T47D (cell line): ENCODE results near the gene RANGAP1.
A peak's percentile ranks its signal among the peaks of the same experiment; 100 is the strongest.

Experiments
- DNase-seq, 2 experiments: peaks; one replicate each; pipeline versions ENCODE4 v3.0.0 to v3.0.0-alpha.2; 2011 to 2012; ENCODE audit warnings: low read depth in 1 of 2, low spot score in 1 of 2
- JUND ChIP-seq: IDR thresholded peaks from 2 replicates; pipeline ENCODE4 v1.6.1; 2012; ENCODE audit warnings: low read depth
- in situ Hi-C: cut with HindIII; loops from 2 replicates; pipeline ENCODE4 v1.10.0; 2016; ENCODE audit warnings: low sequenced_read_pairs, low pct_unique_long_range_greater_than_20kb

Gene RANGAP1, protein sequence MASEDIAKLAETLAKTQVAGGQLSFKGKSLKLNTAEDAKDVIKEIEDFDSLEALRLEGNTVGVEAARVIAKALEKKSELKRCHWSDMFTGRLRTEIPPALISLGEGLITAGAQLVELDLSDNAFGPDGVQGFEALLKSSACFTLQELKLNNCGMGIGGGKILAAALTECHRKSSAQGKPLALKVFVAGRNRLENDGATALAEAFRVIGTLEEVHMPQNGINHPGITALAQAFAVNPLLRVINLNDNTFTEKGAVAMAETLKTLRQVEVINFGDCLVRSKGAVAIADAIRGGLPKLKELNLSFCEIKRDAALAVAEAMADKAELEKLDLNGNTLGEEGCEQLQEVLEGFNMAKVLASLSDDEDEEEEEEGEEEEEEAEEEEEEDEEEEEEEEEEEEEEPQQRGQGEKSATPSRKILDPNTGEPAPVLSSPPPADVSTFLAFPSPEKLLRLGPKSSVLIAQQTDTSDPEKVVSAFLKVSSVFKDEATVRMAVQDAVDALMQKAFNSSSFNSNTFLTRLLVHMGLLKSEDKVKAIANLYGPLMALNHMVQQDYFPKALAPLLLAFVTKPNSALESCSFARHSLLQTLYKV

DNA sequence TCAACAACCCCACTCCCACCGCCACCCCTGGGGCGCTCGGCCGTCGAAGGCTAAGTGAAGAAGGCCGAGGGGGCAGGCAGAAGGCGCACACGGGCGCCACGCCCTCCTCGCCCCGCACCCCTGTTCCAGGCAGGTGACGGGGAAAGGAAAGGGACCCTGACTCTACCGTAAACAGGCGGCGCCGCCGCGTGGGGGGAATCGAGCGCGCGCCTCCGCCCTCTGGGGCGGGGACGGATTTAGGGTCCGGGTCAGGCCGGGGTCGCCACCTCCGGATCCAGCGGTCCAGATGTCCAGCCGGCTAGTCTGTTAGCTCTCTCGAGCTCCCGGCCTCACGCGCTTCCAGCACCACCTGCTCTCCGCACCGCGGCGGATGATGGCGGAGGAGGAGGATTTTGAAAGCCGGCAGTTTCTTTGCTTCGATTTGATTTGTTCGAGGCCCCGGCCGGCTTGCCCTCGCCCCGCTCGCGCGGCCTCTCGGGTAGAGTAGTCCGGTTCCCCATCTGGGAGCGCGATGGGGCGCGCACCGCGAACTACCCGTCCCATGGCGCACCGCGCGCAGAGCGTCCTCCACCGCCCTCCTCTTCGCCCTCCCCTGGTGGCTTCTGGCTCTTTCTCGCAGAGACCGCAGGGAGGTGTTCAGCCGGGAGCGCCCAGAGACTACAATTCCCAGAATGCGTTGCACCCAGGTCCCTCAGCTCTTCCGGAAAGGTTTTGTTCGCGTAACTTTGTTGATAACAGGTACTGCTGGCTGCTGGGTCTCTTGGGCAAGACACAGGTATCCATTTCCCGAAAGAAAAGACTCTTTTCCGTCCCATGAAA is at the start of gene RANGAP1:
Gene RANGAP1, minus strand, starts transcription at position 368 of the 819 bp plus-strand sequence. CDS start 5,143 bp downstream, outside the sequence.
- in situ Hi-C loops = no loop called here
- DNase-seq = peak; percentile 89 to 97
- TF ChIP-seq JUND = no peak

DNA sequence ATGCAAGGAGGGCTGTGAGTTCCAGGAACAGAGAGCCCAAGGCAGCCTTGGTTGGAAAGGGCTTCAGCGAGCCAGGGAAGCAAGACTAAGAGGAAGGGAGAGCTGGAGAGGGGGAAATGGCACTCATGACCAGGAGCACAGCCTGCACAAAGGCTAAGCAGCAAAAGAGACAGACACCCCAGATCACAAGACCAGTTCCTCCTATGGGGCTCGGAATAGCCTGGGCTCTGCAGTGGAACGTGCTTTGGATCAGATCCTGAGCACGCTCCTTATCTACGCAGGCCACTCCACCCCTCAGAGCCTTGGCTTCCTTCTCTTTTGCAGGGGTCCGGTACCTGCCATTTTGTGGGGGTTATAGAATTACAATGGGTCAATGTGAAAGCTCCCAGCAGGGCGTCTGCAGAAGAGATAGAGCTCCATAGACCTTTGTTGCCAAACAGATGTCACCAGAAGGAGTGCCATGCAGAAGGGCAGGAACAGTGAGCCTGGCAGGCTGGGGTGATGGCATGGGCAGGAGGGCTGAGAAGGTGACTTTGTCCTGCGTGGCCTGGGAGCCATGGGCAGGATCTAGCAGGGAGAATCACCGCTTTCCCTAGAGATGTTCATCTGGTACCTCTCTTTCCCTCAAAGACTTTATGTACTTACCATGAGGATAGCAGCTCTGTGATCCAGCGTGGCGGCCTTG is 49.1 kb upstream of the RANGAP1 start:
- TF ChIP-seq JUND = no peak
- in situ Hi-C loops = no loop called here

GRCh38 chr22:41334215-41334614 is 48.2 kb upstream of the RANGAP1 start:
- no peak for TF ChIP-seq JUND
- in situ Hi-C loops = no loop called here
- no peak for DNase-seq

More for the DNA sequence above, 49.1 kb upstream of the RANGAP1 start:
- no peak for DNase-seq

- in situ Hi-C loops = no loop called here
- no peak for DNase-seq
- no peak for TF ChIP-seq JUND
Observed at GRCh38 chr22:41333806-41334205, 47.8 kb upstream of the RANGAP1 start.

DNA sequence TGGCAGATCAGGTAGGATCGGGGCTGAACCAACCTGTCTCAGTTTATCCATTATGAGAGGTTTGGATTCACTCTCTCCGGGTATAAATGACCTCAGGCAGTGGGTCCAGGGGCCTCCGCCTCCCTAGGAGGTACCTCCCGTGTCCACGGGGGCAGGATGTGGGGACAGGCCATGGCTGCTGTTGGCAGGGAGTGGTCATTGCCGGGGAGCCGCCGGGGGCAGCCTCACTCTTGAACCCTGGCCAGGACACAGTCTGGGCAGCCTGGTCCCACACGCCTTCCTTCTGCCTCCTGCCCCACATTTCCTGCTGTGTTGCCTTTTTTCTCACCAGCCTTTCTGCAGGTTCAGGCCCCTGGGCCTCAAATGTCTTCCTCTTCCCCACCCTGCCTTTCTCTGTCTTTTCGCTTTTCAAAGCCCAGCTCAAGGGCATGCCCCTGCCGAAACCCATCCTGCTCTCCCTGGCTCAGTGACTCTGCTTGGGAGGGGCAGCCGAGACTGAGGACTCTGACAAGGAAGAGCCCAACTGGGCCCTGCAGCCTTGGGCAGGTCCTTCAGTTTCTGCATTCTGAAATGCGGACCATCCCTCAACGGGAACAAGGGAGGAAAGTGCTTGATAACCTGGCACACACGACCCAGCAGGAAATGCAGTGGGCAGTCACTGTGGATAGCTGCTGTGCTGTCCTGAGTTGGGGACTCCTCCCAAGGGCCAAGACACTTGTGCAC is 46.4 kb upstream of the RANGAP1 start:
- no peak for DNase-seq
- no peak for TF ChIP-seq JUND
- in situ Hi-C loops = no loop called here

DNA sequence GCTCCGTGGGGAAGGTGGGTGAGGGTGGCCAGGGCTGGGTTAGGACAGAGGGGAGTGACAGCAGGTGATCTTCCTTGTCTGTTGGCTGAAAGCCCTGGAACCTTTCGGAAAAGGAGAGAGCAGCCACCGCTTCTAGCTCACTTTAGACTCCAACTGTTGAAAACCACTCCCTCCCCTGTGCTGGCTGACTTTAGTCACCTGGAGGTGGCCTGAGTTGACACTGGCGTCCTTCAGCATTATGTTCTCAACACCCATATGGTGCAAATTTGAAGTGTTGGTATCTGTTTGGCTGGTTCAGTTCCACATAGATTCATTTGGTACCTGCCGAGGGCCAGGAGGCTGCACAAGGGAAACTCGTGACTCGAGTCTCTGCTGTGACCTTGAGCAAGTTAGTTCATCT is 44.2 kb upstream of the RANGAP1 start:
- in situ Hi-C loops = no loop called here
- no peak for TF ChIP-seq JUND
- no peak for DNase-seq

GRCh38 chr22:41327124-41327523 is 41.1 kb upstream of the RANGAP1 start:
- TF ChIP-seq JUND = no peak
- no peak for DNase-seq
- in situ Hi-C loops = no loop called here

DNA sequence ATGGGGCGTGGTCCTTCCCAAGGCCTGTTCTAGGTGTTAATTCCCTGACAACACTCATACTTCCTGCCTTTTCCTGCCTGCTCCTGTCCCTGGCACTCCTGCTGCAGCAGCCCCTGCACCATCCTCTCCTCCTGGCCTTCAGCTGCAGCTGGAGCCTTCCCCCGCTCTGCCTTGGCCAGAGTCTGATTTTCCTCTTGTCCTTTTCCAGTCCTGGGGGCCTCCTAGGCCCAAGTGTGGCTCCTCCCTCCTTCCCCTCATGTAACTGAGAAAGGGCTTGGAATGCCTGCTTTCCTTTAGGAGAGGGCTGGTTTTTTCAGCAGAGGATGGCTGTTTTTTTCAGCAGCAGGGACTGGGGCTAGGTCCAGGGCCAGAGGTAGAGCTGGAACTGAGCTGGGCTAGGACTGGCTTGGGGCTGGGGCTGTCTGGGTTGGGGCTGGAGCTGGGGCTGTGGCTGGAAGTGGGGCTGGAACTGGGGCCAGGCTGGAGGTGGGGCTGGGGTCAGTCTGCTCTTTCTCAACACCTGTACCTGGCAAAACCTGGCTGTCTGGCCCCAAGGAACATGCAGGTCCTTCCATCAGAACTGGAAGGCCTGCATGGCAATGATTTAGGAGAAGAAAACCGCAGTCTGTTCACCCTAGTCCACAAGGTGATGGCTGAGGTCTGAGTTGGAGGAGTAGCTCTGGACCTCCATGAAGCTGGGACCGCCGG is 39.0 kb upstream of the RANGAP1 start:
- no peak for TF ChIP-seq JUND
- in situ Hi-C loops = no loop called here
- DNase-seq = no peak

DNA sequence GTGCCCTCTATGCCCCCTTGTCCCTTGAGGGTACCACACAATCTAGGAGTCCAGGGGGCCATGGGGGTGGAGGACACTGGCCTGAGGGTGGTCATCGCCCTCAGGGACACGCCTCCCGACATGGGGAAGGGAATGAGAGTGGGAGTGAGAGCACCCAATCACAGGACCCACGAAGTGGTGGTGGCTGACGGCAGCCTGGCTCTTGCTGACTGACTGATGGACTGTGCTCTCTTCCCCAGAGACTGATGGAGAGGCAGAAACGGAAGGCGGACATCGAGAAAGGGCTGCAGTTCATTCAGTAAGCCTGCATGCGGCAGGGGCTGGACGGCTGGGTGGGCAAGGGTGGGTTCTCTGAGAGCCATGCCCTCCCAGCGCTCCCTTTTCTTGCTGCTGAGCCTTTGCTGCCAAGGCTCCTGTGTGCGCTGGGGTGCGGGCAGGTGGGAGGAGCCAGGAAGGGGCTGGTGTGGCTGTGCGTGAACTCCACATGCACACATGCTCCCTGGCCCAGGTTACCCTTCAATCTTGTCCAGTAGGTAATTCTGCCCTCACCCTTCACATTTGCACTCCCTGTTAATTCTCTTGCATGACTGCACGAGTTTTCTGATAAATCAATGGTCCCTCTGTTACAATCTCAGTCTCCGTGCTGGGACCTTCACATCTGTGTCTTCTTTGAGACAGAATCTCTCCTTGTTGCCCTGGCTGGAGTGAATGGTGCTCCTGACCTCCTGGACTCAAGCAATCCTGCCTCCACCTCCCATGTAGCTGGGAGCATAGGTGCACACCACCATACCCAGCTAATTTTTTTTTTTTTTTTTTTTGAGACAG is 34.6 kb upstream of the RANGAP1 start:
- no peak for DNase-seq
- TF ChIP-seq JUND = no peak
- in situ Hi-C loops = no loop called here

GRCh38 chr22:41315586-41315985 is 29.6 kb upstream of the RANGAP1 start:
- in situ Hi-C loops = no loop called here
- TF ChIP-seq JUND = no peak
- DNase-seq = no peak

GRCh38 chr22:41314821-41315220 is 28.8 kb upstream of the RANGAP1 start:
- DNase-seq = no peak
- no peak for TF ChIP-seq JUND
- in situ Hi-C loops = no loop called here
